Activated naive CD8-positive, alpha-beta T cell treated with anti-CD3 and anti-CD28 coated beads, Interleukin-2, amount 50 U/mL, for 24 hours (primary cell): ENCODE measurements around the gene RAB40B.

Experiments
- ATAC-seq: fragments of 150-1000 bp; cut with Tn5 transposase; one replicate; pipeline ENCODE4 v1.10.0; 2021
- DNase-seq: peaks from one replicate; pipeline ENCODE4 v3.0.0; 2021
- H3K27ac Mint-ChIP-seq: one replicate; pipeline ENCODE4 v1.8.0; 2021; ENCODE audit warnings: mild to moderate bottlenecking, mixed read lengths
- H3K27me3 Mint-ChIP-seq: one replicate; pipeline ENCODE4 v1.8.0; 2021; ENCODE audit warnings: mixed read lengths
- H3K36me3 Mint-ChIP-seq: one replicate; pipeline ENCODE4 v1.8.0; 2021; ENCODE audit warnings: low read depth, mixed read lengths
- H3K4me1 Mint-ChIP-seq: one replicate; pipeline ENCODE4 v1.8.0; 2021; ENCODE audit warnings: mixed read lengths
- H3K4me3 Mint-ChIP-seq: one replicate; pipeline ENCODE4 v1.8.0; 2021; ENCODE audit warnings: mild to moderate bottlenecking, moderate library complexity, mixed read lengths
- H3K9me3 Mint-ChIP-seq: one replicate; pipeline ENCODE4 v1.8.0; 2021; ENCODE audit warnings: mixed read lengths

Gene RAB40B

GRCh38 chr17:82723169-82723807 lies 24.8 kb upstream of the RAB40B start:
- Mint-ChIP-seq H3K27ac (no peak overlapping the region), H3K36me3 (peaks cover 27% of the 10 kb centered on the region), H3K9me3 (no peaks in the 10 kb centered on the region), H3K27me3 (no peaks in the 10 kb centered on the region), H3K4me3 (no peak overlapping the region), H3K4me1 (no peaks in the 10 kb centered on the region)
- ATAC-seq = no peak
- DNase-seq = no peak

DNA sequence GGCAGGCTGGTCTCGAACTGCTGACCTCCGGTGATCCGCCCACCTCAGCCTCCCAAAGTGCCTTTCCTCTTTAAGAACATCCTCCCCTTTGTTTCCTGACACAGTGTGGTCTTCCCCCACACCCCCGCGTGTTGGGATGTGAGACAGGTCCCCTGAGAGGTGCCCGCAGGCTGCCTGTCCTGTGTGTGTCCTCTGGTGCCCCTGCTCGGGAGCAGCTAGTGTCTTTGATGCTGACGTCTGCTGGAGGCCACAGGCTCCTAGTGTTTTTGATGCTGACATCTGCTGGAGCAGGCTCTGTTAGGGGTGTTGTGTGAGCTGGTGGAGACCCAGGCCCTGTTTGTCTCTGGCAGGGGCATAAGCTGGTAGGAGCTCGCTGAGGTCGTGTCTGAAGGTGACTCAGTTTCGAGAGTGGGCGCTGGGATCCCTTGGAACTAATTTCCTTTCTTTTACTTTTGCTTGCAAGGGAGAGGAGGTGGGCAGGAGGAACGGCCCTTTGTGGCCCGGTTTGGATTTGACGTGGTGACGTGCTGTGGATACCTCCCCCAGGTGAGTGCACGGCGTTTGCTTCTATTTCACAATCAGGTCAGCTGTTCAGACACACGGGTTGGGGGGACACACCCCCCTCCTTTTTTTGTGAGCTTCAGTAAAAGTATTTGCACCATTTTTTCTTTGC lies 24.0 kb upstream of the RAB40B start:
- H3K27ac Mint-ChIP-seq = no peak overlapping the region
- H3K36me3 Mint-ChIP-seq = peaks cover 27% of the 10 kb centered on the region
- DNase-seq (no peak), ATAC-seq (no peak)
- no peaks in the 10 kb centered on the region for H3K9me3 Mint-ChIP-seq
- H3K4me3 Mint-ChIP-seq = no peak overlapping the region
- no peaks in the 10 kb centered on the region for H3K27me3 Mint-ChIP-seq
- H3K4me1 Mint-ChIP-seq = peaks cover 7% of the 10 kb centered on the region

DNA sequence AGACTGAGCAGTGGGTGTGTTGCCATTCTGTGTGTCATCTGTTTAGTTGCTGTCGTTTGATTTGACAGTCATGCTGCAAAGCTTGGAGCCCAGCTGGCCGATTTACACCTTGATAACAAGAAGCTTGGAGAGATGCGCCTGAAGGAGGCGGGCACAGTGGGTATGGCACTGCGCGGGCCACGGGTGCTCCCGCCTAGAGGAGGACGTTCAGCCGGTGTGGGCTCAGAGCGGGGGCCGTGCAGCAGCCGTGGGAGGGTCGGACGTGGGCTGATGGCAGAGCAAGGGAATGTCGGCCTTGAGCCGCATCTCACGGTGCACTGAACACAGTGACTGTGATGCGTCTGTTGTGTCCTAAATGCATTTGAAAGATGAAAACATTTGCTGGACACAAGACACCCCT lies 21.7 kb upstream of the RAB40B start:
- no peaks in the 10 kb centered on the region for H3K27me3 Mint-ChIP-seq
- H3K4me1 Mint-ChIP-seq = peaks cover 18% of the 10 kb centered on the region
- no peak for ATAC-seq
- DNase-seq = no peak
- H3K9me3 Mint-ChIP-seq = no peaks in the 10 kb centered on the region
- H3K36me3 Mint-ChIP-seq = peaks cover 22% of the 10 kb centered on the region
- H3K27ac Mint-ChIP-seq = no peak overlapping the region
- H3K4me3 Mint-ChIP-seq = no peak overlapping the region

DNA sequence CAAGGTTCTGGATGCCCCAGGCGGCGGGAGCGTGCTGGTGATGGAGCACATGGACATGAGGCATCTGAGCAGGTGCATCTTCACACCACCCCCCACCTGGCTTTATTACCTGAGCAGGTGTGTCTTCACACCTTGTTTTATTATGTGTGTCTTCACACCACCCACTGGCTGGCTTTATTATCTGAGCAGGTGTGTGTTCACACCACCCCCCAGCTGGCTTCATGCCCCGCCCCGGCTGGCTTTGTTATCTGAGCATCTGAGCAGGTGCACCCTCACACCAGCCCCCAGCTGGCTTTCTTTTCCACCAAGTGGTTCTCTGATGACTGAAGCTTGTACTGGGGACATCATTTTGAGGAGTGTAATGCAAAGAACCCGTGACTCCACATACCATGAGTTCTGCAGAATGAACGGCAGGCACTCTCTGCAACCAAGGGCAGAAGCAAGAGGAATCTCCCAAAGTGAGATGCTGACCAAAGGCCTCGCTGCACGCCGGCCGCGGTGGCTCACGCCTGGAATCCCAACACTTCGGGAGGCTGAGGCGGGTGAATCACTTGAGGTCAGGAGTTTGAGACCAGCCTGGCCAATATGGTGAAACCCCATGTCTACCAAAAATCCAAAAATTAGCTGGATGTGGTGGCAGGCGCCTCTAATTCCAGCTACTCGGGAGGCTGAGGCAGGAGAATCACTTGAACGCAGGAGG lies 20.6 kb upstream of the RAB40B start:
- no peak overlapping the region for H3K4me3 Mint-ChIP-seq
- DNase-seq = no peak
- H3K27me3 Mint-ChIP-seq = no peaks in the 10 kb centered on the region
- H3K4me1 Mint-ChIP-seq = peaks cover 18% of the 10 kb centered on the region
- H3K36me3 Mint-ChIP-seq = peaks cover 22% of the 10 kb centered on the region
- no peaks in the 10 kb centered on the region for H3K9me3 Mint-ChIP-seq
- no peak overlapping the region for H3K27ac Mint-ChIP-seq
- ATAC-seq = no peak

DNA sequence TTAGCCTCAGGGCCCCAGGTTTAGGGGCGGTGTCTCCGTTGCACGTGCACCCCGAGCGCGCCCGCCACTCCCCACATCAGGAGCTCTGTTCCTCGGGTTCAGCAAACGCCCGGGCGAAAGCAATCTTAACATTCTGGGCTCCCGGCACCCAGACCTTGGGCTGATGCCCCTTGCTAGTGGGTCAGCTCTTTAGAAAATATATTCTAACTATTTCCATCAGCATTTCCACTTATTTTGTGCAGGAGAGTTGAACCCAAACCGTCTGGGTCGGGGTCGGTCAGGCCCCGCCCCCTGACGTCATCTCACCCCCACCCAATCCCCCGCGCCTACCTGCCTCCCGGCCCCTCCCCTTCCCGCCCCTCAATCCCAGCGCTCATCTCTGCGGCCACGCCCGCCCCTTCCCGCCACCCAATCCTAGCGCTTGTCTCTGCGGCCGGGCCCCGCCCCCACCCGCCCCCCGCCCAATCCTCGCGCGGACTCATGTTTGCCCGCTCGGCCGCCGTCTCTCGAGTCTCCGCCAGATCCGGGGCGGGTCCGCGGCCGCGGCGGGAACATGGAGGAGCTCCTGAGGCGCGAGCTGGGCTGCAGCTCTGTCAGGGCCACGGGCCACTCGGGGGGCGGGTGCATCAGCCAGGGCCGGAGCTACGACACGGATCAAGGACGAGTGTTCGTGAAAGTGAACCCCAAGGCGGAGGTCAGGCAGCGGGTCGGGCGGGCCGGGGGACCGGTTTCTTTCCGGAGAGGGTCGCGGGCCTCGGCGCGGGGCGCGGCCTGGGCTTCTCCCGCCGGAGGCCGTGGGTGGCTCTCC lies 17.9 kb upstream of the RAB40B start, which contains the start of gene FN3KRP:
Gene FN3KRP (plus strand): TSS at position 504 of the 808 bp plus-strand sequence. CDS start 50 bp downstream, at position 554.
- peak within 1 kb of the TSS; percentile 95 for H3K4me3 Mint-ChIP-seq
- ATAC-seq (peak; percentile 83), DNase-seq (peak; percentile 87)
- H3K9me3 Mint-ChIP-seq = no peaks in the 10 kb centered on the region
- H3K4me1 Mint-ChIP-seq = peaks cover 18% of the 10 kb centered on the region
- no peaks in the 10 kb centered on the region for H3K27me3 Mint-ChIP-seq
- peaks cover 8% of the 10 kb centered on the region for H3K36me3 Mint-ChIP-seq
- H3K27ac Mint-ChIP-seq = peak within 1 kb of the TSS; percentile 93

DNA sequence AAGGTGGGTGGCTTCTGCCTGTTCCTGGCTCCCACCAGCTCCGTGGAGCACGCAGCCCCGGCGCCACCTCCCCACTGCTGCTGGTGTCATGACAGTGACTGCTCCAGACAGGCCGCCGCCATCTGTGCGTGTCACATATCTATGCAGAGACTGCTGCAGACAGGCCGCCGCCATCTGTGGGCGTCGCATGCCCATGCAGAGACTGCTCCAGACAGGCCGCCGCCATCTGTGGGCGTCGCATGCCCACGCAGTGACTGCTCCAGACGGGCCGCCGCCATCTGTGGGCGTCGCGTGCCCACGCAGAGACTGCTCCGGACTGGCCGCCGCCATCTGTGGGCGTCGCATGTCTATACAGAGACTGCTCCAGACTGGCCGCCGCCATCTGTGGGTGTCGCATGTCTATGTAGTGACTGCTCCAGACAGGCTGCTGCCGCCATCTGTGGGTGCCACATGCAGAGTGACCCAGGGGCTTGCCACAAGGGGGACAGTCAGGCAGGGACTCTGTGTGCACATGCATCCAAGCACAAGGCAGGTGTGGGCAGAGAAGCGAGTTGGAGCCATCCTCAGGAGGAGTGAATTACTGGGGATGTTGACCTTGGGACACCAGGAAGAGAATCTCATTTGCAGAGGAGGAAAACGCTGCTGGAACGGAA lies 14.7 kb upstream of the RAB40B start:
- Mint-ChIP-seq H3K4me3 (no peak overlapping the region), H3K27ac (no peak overlapping the region), H3K4me1 (peaks cover 18% of the 10 kb centered on the region), H3K27me3 (no peaks in the 10 kb centered on the region), H3K36me3 (peaks cover 1% of the 10 kb centered on the region), H3K9me3 (no peaks in the 10 kb centered on the region)
- ATAC-seq = no peak
- DNase-seq = no peak

- H3K4me3 Mint-ChIP-seq = no peak overlapping the region
- H3K9me3 Mint-ChIP-seq = no peaks in the 10 kb centered on the region
- H3K27ac Mint-ChIP-seq = no peak overlapping the region
- peaks cover 7% of the 10 kb centered on the region for H3K4me1 Mint-ChIP-seq
- DNase-seq = no peak
- ATAC-seq = no peak
- H3K36me3 Mint-ChIP-seq = no peaks in the 10 kb centered on the region
- H3K27me3 Mint-ChIP-seq = no peaks in the 10 kb centered on the region
Measured at GRCh38 chr17:82710499-82711232, 12.2 kb upstream of the RAB40B start.

GRCh38 chr17:82709676-82710498 lies 11.4 kb upstream of the RAB40B start:
- DNase-seq (no peak), ATAC-seq (no peak)
- Mint-ChIP-seq H3K4me1 (peaks cover 6% of the 10 kb centered on the region), H3K27ac (no peak overlapping the region), H3K9me3 (no peaks in the 10 kb centered on the region), H3K36me3 (no peaks in the 10 kb centered on the region), H3K4me3 (no peak overlapping the region), H3K27me3 (no peaks in the 10 kb centered on the region)

GRCh38 chr17:82709024-82709675 lies 10.7 kb upstream of the RAB40B start:
- peaks cover 6% of the 10 kb centered on the region for H3K4me1 Mint-ChIP-seq
- no peaks in the 10 kb centered on the region for H3K27me3 Mint-ChIP-seq
- H3K9me3 Mint-ChIP-seq = no peaks in the 10 kb centered on the region
- H3K27ac Mint-ChIP-seq = no peak overlapping the region
- H3K36me3 Mint-ChIP-seq = no peaks in the 10 kb centered on the region
- DNase-seq (no peak), ATAC-seq (no peak)
- H3K4me3 Mint-ChIP-seq = no peak overlapping the region

DNA sequence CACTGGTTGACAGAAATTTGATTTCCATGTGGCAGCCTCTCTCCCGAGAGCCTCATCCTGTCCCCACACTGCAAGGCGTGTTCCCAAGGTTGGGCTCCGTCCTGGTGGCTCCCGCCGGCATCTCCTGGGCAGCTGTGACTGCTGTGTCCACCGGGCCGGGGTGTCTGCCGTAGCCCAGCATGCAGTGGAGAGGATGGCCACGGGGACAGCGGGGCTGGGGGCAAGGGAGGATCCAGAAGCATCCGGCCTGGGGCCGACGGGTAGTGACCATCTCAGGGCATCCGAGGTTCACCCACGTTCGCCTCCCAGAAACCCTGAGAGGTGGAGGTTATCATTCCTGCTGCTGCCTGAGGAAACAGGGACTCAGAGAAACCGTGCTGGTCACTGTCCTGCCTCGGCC lies 7.3 kb upstream of the RAB40B start:
- H3K27ac Mint-ChIP-seq = no peak overlapping the region
- H3K36me3 Mint-ChIP-seq = no peaks in the 10 kb centered on the region
- H3K27me3 Mint-ChIP-seq = no peaks in the 10 kb centered on the region
- peaks cover 6% of the 10 kb centered on the region for H3K4me1 Mint-ChIP-seq
- H3K9me3 Mint-ChIP-seq = no peaks in the 10 kb centered on the region
- no peak for DNase-seq
- ATAC-seq = no peak
- H3K4me3 Mint-ChIP-seq = no peak overlapping the region

DNA sequence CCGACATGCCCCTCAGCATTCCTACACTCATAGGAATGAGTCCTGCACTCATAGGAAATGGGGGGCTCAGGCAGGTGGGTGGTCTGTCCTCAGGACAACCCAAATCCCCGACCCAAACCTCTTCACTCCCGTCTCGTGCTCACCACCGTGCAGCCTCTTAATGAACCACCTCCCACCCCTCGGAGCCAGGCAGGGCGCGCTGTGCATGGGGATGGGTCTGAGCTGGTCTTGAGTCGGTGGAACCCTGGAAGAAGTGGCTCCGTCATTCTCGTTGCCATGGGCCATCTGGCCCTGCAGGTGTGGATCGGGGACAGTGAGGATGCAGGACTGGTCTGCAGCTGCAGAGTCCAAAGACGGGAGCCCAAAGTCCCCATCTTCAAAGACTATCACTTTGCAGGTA lies 6.4 kb upstream of the RAB40B start:
- Mint-ChIP-seq H3K4me3 (no peak overlapping the region), H3K27me3 (no peaks in the 10 kb centered on the region), H3K36me3 (no peaks in the 10 kb centered on the region), H3K4me1 (peaks cover 6% of the 10 kb centered on the region), H3K9me3 (no peaks in the 10 kb centered on the region), H3K27ac (no peak overlapping the region)
- ATAC-seq (no peak), DNase-seq (no peak)

- DNase-seq (no peak), ATAC-seq (no peak)
- peaks cover 9% of the 10 kb centered on the region for H3K4me1 Mint-ChIP-seq
- no peaks in the 10 kb centered on the region for H3K27me3 Mint-ChIP-seq
- H3K4me3 Mint-ChIP-seq = no peak overlapping the region
- no peaks in the 10 kb centered on the region for H3K9me3 Mint-ChIP-seq
- H3K36me3 Mint-ChIP-seq = no peaks in the 10 kb centered on the region
- H3K27ac Mint-ChIP-seq = no peak overlapping the region
Measured at GRCh38 chr17:82703935-82704865, 5.7 kb upstream of the RAB40B start.
